Vagina (tissue), 2 donors: Measurements from ENCODE around the gene TMTC2.

Experiments
- CTCF ChIP-seq, 3 experiments: fragments of 450-650 bp in 2 of 3; fragments of 200-600 bp in 1 of 3; sonication (generic) in 1 of 3; IDR thresholded peaks; one replicate each; pipeline ENCODE4 v1.5.1; 2017 to 2019; ENCODE audit warnings: antibody characterized with exemption in 3 of 3, mild to moderate bottlenecking in 2 of 3, moderate library complexity in 2 of 3
- POLR2A ChIP-seq, 2 donors: fragments of 450-650 bp; IDR thresholded peaks; one replicate each; pipeline ENCODE4 v1.6.1; 2017; ENCODE audit warnings: antibody characterized with exemption in 2 of 2, mild to moderate bottlenecking in 2 of 2, moderate library complexity in 2 of 2

DNA sequence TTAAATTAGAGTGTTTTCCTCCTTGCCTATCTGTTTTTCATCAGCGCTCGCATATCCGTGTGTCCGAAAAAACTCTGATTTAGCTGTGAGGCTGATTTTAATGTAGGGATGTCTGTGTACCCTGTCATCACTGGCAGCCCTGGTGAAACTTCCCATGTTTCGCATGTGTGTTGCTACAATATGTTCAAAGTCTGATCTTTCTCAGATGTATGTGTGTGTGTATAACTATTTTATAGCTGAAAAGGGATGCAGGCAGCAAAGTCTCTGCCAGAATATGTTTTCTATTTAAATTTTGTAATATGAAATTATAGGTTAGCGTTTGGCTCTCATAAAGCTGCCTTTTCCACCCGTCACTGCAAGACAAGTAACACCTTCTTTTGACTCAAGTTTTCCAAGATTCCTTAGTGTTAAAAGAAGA, 154.8 kb downstream of the TMTC2 start:
- no peak for TF ChIP-seq CTCF (IDR thresholded peaks at IDR 0.05)
- no peak for TF ChIP-seq POLR2A (IDR thresholded peaks at IDR 0.05)
